ENCODE data around the gene PSAP.

DNA sequence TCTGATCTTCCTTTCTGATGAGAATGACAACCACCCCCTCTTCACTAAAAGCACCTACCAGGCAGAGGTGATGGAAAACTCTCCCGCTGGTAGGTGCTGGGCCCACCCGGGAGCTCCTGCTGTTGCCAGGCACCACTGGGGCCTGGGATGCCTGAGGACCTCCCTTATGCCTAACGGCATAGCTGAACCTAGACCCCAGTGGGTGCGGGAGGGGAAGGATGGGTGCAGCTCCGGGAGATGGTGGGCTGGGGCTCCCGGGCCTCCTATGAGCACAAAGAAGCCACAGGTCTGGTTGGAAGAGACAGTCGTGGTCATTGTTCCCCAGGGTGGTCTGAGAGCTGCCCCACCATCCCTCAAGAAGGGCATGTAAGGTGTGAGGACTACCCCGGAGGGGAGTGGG is 62.1 kb downstream of the PSAP start:
- TF ChIP-seq, protein P1, sequence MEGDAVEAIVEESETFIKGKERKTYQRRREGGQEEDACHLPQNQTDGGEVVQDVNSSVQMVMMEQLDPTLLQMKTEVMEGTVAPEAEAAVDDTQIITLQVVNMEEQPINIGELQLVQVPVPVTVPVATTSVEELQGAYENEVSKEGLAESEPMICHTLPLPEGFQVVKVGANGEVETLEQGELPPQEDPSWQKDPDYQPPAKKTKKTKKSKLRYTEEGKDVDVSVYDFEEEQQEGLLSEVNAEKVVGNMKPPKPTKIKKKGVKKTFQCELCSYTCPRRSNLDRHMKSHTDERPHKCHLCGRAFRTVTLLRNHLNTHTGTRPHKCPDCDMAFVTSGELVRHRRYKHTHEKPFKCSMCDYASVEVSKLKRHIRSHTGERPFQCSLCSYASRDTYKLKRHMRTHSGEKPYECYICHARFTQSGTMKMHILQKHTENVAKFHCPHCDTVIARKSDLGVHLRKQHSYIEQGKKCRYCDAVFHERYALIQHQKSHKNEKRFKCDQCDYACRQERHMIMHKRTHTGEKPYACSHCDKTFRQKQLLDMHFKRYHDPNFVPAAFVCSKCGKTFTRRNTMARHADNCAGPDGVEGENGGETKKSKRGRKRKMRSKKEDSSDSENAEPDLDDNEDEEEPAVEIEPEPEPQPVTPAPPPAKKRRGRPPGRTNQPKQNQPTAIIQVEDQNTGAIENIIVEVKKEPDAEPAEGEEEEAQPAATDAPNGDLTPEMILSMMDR (IDR thresholded peaks at IDR 0.05) = no peak
- TF ChIP-seq POLR2A (IDR thresholded peaks at IDR 0.05) = no peak

Measured in right lobe of liver (tissue), 4 donors.